Keratinocyte (primary cell): Measurements from ENCODE around the gene RAB39A. TPM values are rescaled to one million over a fixed set of nuclear protein-coding genes. Genes with fewer than 3 reads are reported as not detected.

Experiments used
- DNase-seq: peaks from one replicate; pipeline ENCODE4 v3.0.0-alpha.2; 2011; ENCODE audit warnings: low read depth, missing footprints, low spot score
- FAIRE-seq: peaks from 2 replicates; lab custom pipeline; 2011; peaks lifted over from hg19 to GRCh38; lab: Jason Lieb, UNC
- H2AFZ ChIP-seq: 2 replicates; pipeline ENCODE4 v1.6.0; 2012; ENCODE audit warnings: low read length, control low read depth, inconsistent platforms; ENCODE audit not compliant: control insufficient read depth
- H3K27ac ChIP-seq: 2 replicates; pipeline ENCODE4 v1.5.1; 2011; ENCODE audit warnings: low read length; ENCODE audit not compliant: control insufficient read depth, insufficient read depth
- H3K27me3 ChIP-seq: 3 replicates; pipeline ENCODE4 v1.6.0; 2011; ENCODE audit warnings: low read length; ENCODE audit not compliant: control insufficient read depth, insufficient read depth; ENCODE audit errors: extremely low read depth
- H3K36me3 ChIP-seq, 2 experiments: 2 replicates in 1 of 2; 3 replicates in 1 of 2; pipeline ENCODE4 v1.5.1; 2011; ENCODE audit warnings: low read length in 2 of 2, mild to moderate bottlenecking in 1 of 2; ENCODE audit not compliant: control insufficient read depth in 2 of 2, insufficient read depth in 2 of 2; ENCODE audit errors: extremely low read depth in 1 of 2
- H3K4me1 ChIP-seq: 3 replicates; pipeline ENCODE4 v1.5.1; 2011; ENCODE audit warnings: low read length; ENCODE audit not compliant: control insufficient read depth, insufficient read depth; ENCODE audit errors: extremely low read depth
- H3K4me2 ChIP-seq: 3 replicates; pipeline ENCODE4 v1.6.0; 2011; ENCODE audit warnings: low read depth, low read length; ENCODE audit not compliant: control insufficient read depth, insufficient read depth; ENCODE audit errors: extremely low read depth
- H3K4me3 ChIP-seq, 3 experiments: fragments of 200-600 bp in 1 of 3; sonication (generic) in 1 of 3; 2 replicates in 2 of 3; 3 replicates in 1 of 3; pipeline ENCODE4 v1.5.1; 2011 to 2016; ENCODE audit warnings: low read length in 3 of 3, mild to moderate bottlenecking in 3 of 3, control low read depth in 2 of 3, inconsistent platforms in 1 of 3, low read depth in 1 of 3, mixed read lengths in 1 of 3, mixed run types in 1 of 3, moderate library complexity in 1 of 3; ENCODE audit not compliant: control insufficient read depth in 2 of 3, insufficient read depth in 2 of 3; ENCODE audit errors: extremely low read depth in 1 of 3
- H3K79me2 ChIP-seq: 2 replicates; pipeline ENCODE4 v1.6.0; 2012; ENCODE audit warnings: low read length; ENCODE audit not compliant: control insufficient read depth, insufficient read depth
- H3K9ac ChIP-seq: 3 replicates; pipeline ENCODE4 v1.6.0; 2011; ENCODE audit warnings: low read length; ENCODE audit not compliant: control insufficient read depth, insufficient read depth; ENCODE audit errors: extremely low read depth
- H3K9me1 ChIP-seq: 3 replicates; pipeline ENCODE4 v1.6.0; 2011; ENCODE audit warnings: low read length; ENCODE audit not compliant: control insufficient read depth, insufficient read depth; ENCODE audit errors: extremely low read depth
- H3K9me3 ChIP-seq: 2 replicates; pipeline ENCODE4 v1.5.1; 2012; ENCODE audit warnings: low read depth, low read length; ENCODE audit not compliant: control insufficient read depth
- H4K20me1 ChIP-seq: 3 replicates; pipeline ENCODE4 v1.6.0; 2011; ENCODE audit warnings: low read length; ENCODE audit not compliant: control insufficient read depth, insufficient read depth; ENCODE audit errors: extremely low read depth
- EZH2 ChIP-seq: IDR thresholded peaks from one replicate; pipeline ENCODE4 v1.6.1; 2012; ENCODE audit warnings: inconsistent platforms, mild to moderate bottlenecking, low read length, moderate library complexity
- dilution Hi-C: fragments of 300-500 bp; cut with MboI; formaldehyde crosslinking; loops from one replicate; pipeline ENCODE4 v1.7.0; 2020; ENCODE audit warnings: low sequenced_read_pairs; ENCODE audit not compliant: extremely low pct_ligation_motif_present
- polyA plus RNA-seq, 5 experiments: library from polyadenylated mRNA; depleted of rRNA in 3 of 5; stranded (reverse) in 3 of 5; stranded (forward) in 1 of 5; unstranded in 1 of 5; fragments of >200 nt; gene quantifications; 1 replicate in 1 of 5; 2 replicates in 3 of 5; 3 replicates in 1 of 5; pipeline versions ENCODE4 v1.2.1 to v1.2.3, GENCODE V29; 2011 to 2012; ENCODE audit warnings: missing spikeins in 2 of 5, low read depth in 1 of 5, low replicate concordance in 1 of 5
- TF ChIP-seq, protein P1 (sequence below), 3 experiments: IDR thresholded peaks in 1 of 3; conservative IDR thresholded peaks in 1 of 3; optimal IDR thresholded peaks in 1 of 3; 2 replicates in 2 of 3; 3 replicates in 1 of 3; pipeline versions ENCODE3 to v1.5.1; 2011; ENCODE audit warnings: low read length in 3 of 3, mild to moderate bottlenecking in 3 of 3, moderate library complexity in 2 of 3, control low read depth in 1 of 3, inconsistent platforms in 1 of 3; ENCODE audit not compliant: insufficient read depth in 2 of 3; ENCODE audit errors: extremely low read depth in 1 of 3

The RAB39A gene
- polyA plus RNA-seq, 1 donor (not counting 4 experiments of a cell fraction or from before 2014, with no cell fraction given) = not detected

DNA sequence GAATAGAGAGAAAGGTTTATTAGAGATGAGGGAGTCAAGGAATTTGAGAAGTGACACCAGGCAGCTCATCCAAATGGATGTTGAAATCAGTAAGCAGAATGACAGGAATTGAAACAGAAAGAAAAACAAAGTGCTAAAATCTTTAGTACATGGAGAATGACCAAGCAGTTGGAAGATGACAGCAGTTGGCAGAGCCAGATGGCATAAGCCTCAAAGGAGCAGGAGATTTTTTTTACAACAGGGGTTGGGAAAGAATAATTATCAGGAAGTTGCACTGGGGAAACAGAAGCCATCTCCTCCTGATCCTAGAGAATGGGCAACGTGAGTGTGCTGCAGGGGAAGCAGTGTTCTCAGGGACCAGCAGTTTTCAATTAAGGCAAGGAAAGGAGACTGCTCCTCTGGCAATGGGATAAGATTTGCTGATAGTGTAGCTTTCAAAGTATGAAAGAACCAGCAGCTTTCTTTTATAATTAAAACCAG is 28.9 kb downstream of the RAB39A start:
- H3K9me3 ChIP-seq = no peaks in the 10 kb centered on the region
- no peak overlapping the region for H2AFZ ChIP-seq
- H3K9ac ChIP-seq = no peak overlapping the region
- no peak overlapping the region for H3K4me3 ChIP-seq
- no peaks in the 10 kb centered on the region for H3K36me3 ChIP-seq
- H3K79me2 ChIP-seq = no peaks in the 10 kb centered on the region
- no peaks in the 10 kb centered on the region for H3K9me1 ChIP-seq
- no peaks in the 10 kb centered on the region for H3K4me1 ChIP-seq
- H4K20me1 ChIP-seq = no peaks in the 10 kb centered on the region
- FAIRE-seq (no peak), DNase-seq (no peak)
- no peak overlapping the region for H3K4me2 ChIP-seq
- no peaks in the 10 kb centered on the region for H3K27me3 ChIP-seq
- TF ChIP-seq, protein P1, sequence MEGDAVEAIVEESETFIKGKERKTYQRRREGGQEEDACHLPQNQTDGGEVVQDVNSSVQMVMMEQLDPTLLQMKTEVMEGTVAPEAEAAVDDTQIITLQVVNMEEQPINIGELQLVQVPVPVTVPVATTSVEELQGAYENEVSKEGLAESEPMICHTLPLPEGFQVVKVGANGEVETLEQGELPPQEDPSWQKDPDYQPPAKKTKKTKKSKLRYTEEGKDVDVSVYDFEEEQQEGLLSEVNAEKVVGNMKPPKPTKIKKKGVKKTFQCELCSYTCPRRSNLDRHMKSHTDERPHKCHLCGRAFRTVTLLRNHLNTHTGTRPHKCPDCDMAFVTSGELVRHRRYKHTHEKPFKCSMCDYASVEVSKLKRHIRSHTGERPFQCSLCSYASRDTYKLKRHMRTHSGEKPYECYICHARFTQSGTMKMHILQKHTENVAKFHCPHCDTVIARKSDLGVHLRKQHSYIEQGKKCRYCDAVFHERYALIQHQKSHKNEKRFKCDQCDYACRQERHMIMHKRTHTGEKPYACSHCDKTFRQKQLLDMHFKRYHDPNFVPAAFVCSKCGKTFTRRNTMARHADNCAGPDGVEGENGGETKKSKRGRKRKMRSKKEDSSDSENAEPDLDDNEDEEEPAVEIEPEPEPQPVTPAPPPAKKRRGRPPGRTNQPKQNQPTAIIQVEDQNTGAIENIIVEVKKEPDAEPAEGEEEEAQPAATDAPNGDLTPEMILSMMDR (optimal IDR thresholded peaks at IDR 0.05 in 1 of 3, IDR thresholded peaks at IDR 0.05 in 1 of 3, conservative IDR thresholded peaks at IDR 0.05 in 1 of 3; ENCODE audit: extremely low read depth in 1 of 3, insufficient read depth in 2 of 3, low read length in 3 of 3) = no peak
- TF ChIP-seq EZH2 = no peak
- no peak overlapping the region for H3K27ac ChIP-seq
- dilution Hi-C loops = no loop called here

DNA sequence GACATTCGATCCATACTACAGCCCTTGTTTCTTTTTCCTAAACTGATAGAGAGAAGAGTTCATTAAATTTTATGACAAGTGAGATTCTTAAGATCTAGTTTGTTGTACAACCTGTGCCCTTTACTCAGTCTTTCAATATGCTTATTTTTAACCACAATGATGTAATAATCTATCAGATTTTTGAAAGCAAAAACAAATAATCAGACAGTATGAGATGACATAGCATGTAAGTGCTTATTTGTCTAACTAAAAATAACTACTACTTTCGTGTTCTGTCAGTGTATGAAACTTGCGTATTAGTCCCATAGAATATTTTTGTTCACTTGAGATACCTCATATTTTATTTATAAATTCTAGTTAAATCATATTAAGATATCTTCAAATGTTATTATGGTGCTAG is 33.2 kb downstream of the RAB39A start:
- no peaks in the 10 kb centered on the region for H4K20me1 ChIP-seq
- H3K36me3 ChIP-seq = no peaks in the 10 kb centered on the region
- no peak overlapping the region for H3K4me2 ChIP-seq
- TF ChIP-seq, protein P1 (optimal IDR thresholded peaks at IDR 0.05 in 1 of 3, IDR thresholded peaks at IDR 0.05 in 1 of 3, conservative IDR thresholded peaks at IDR 0.05 in 1 of 3; ENCODE audit: extremely low read depth in 1 of 3, insufficient read depth in 2 of 3, low read length in 3 of 3) = no peak
- no peak for TF ChIP-seq EZH2
- dilution Hi-C loops = no loop called here
- no peak for FAIRE-seq
- no peak overlapping the region for H2AFZ ChIP-seq
- no peak for DNase-seq
- H3K27ac ChIP-seq = no peak overlapping the region
- no peaks in the 10 kb centered on the region for H3K27me3 ChIP-seq
- H3K9me3 ChIP-seq = no peaks in the 10 kb centered on the region
- H3K4me3 ChIP-seq = no peak overlapping the region
- no peak overlapping the region for H3K9ac ChIP-seq
- H3K9me1 ChIP-seq = no peaks in the 10 kb centered on the region
- no peaks in the 10 kb centered on the region for H3K4me1 ChIP-seq
- no peaks in the 10 kb centered on the region for H3K79me2 ChIP-seq
